ENCODE results near the gene ERP44.

GRCh38 chr9:100125236-100125635 is 26.4 kb upstream of the ERP44 start:
- TF ChIP-seq FOXM1 (IDR thresholded peaks at IDR 0.05; ENCODE audit: borderline replicate concordance) (no peak), NFRKB (IDR thresholded peaks at IDR 0.05) (no peak), FOXA1 (IDR thresholded peaks at IDR 0.05) (no peak), ARNT (IDR thresholded peaks at IDR 0.05) (no peak), SUZ12 (IDR thresholded peaks at IDR 0.05) (no peak), LEF1 (IDR thresholded peaks at IDR 0.05; ENCODE audit: borderline replicate concordance) (no peak), SP1 (IDR thresholded peaks at IDR 0.05) (no peak), FOXK2 (IDR thresholded peaks at IDR 0.05) (no peak), HDGF (IDR thresholded peaks at IDR 0.05; ENCODE audit: borderline replicate concordance) (no peak), BHLHE40 (IDR thresholded peaks at IDR 0.05; ENCODE audit: borderline replicate concordance) (no peak), ELF4 (IDR thresholded peaks at IDR 0.05) (no peak)

All from HEK293T (cell line).